ENCODE measurements around the gene NLGN1.
"Not testable (repeated sequence)": the region's sequence is repeated elsewhere in the genome, so short reads cannot be mapped to it uniquely, and the experiment has no call there.

Gene NLGN1

GRCh38 chr3:174220775-174221554 lies 823.4 kb downstream of the NLGN1 start:
- no peak for DNase-seq (ENCODE audit: low read depth)

- DNase-seq (ENCODE audit: low read depth) = no peak
Measured at GRCh38 chr3:174223042-174223441, 825.5 kb downstream of the NLGN1 start.

DNA sequence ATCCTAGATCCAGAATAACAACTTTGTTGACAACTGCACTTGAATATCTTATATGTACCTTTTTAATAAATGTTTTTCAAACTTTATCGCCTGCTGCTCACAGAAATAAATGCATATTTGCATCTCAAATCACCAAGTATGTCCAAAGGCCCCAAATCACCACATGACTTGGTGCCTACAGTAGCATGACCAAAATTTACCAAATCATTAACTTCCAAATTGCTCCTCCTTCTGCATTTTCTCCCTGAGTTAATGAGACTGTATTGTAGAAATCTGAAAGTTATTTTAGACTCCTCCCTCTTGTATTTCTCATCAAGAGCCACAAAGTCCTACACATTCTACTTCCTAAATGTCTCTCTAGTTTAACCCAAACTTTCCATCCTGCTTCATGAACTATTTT lies 826.1 kb downstream of the NLGN1 start:
- no peak for DNase-seq (ENCODE audit: low read depth)

DNA sequence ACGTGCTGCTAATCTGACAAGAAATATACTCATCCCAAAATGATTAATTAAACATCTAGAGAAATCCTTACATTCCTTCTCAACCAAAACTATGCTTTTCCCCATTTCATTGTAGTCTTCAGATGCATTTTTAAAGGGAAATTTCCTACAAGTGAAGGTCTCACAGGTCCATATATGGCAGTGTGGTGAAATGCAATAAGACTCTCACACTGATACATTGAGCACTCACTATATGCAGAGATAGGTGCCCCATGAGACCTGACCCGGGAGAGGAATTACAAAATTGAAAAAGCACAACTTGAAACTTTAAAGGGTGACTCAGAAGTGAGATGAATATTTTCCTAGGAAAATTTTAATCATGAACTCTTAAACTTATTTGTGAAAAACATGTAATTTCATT lies 832.4 kb downstream of the NLGN1 start:
- no peak for DNase-seq (ENCODE audit: low read depth)

DNA sequence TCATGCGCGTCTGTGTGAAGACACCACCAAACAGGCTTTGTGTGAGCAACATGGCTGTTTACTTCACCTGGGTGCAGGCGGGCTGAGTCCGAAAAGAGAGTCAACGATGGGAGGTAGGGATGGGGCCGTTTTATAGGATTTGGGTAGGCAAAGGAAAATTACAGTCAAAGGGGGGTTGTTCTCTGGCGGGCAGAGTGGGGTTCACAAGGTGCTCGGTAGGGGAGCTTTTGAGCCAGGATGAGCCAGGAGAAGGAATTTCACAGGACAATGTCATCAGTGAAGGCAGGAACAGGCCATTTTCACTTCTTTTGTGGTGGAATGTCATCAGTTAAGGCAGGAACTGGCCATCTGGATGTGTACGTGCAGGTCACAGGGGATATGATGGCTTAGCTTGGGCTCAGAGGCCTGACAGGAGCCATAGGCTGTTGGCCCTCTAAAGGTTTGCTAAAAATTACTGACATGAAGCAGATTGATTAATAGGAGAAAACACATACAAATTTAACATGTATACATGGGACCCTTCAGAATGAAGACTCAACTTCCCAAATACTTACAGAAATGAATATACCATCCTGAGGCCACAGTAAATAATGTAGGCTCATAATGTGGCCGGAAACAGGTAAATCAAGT lies 834.6 kb downstream of the NLGN1 start:
- DNase-seq (ENCODE audit: low read depth) = not testable (repeated sequence)

DNA sequence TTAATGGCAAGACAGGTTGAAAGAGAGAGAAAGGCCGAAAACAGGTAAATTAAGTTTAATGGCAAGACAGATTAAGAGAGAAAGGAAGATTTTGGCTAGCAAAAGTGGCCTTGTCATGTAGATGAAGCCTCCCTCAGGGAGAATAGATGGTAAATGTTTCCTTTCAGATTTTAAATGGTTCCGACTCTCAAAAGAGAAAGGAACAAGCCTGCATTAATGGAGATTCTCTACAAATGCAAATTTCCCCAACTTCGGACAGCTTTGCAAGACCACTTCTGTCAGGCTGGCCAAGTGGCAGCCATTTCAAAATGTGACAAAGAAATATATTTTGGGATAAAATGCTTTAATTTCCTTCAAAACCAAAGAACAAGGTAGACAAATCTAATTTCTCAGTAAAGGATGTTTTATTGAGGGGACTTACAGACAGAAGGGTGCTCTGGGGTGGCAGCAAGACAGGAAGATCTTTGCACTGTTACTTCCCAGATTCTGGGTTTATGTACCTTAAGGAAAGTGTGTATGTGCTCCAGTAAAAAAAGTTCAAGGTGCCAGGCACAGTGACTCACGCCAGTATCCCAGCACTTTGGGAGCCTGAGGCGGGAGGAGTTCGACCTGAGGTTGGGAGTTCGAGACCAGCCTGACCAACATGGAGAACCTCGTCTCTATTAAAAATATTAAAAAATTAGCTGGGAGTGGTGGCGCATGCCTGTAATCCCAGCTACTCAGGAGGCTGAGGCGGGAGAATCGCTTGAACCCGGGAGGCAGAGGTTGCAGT lies 835.3 kb downstream of the NLGN1 start:
- DNase-seq (ENCODE audit: low read depth) = no peak

DNA sequence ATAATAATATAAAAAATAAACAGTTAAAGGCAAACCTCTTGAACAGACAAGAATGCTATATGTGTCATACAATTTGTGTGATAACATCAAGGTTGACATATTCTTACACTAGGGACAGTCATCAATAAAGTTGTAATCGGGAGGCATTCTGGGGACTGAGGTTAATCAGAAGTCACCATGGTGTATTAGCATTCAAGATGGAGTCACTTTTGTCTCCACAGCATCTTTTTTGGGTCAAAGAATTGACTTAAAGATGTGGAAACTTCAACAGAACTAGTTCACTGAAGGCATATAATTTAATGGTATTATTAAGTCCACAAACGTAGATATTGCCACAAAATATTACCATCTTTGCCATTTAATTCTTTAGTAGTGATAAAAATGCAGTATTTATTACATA lies 836.0 kb downstream of the NLGN1 start:
- DNase-seq (ENCODE audit: low read depth) = no peak

DNA sequence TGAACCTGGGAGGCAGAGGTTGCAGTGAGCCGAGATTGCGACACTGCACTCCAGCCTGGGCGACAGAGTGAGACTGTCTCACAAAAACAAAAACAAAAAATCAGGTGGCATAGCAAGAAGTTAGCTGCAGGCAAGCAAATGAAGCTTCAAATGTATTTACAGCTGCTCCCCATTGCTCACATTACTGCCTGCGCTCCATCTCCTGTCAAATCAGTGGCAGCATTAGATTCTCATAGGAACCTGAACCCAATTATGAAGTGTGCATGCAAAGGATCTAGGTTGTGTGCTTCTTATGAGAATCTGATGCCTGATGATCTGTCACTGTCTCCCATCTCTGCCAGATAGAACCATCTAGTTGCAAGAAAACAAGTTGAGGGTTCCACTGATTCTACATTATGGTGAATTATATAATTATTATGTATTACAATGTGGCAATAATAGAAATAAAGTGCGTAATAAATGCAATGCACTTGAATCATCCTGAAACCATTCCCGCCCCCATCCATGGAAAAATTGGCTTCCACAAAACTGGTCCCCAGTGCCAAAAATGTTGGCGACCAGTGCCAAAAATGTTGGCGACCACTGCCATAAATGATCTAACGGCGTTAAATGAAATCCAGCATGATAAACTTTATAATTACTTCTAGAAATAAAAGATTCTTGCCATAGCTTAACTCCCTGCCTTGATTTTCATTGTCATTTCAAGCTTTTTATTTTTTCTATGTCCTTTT lies 844.9 kb downstream of the NLGN1 start:
- DNase-seq (ENCODE audit: low read depth) = no peak

DNA sequence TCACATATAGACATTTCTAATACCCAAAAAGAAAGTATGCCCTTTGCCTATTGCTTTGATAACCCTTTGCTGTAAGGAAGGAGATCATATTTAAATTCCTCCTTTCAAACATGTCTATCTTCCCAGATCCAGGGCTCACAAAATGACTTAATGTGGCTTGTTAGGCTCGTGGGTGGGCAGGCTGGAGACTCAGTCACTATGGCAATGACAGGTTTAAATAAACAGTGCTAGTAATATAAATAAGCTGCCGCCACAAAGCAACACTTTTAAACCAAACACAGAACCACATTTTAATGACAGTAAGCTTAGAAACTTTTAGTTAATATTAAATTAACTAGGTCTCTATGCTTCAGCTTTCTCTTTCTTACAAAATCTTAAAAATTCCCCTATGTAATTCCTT lies 845.6 kb downstream of the NLGN1 start:
- DNase-seq (ENCODE audit: low read depth) = no peak

DNA sequence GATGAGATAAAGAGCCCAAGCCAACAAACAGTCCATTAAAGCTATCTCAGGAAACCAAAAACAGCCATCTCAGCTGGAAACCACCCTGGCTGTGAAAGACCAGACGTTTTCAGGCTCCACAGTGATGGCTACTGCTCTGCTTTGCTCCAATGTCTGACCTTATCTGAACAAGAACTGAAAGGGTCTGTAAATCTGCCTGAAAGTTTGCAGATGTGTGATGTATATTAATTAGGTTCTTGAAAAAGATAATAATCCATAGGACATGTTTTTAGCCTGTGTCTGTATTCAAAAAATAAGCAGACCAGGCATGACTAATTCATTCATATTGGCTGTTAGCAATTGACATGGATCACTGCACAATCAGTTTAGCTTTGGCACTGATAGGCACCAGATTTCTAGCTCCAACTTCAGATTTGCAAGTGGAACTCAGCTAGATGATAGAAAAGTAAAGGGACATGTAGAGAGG lies 850.2 kb downstream of the NLGN1 start:
- no peak for DNase-seq (ENCODE audit: low read depth)

GRCh38 chr3:174251681-174252080 lies 854.1 kb downstream of the NLGN1 start:
- DNase-seq (ENCODE audit: low read depth) = no peak

- no peak for DNase-seq (ENCODE audit: low read depth)
Measured at GRCh38 chr3:174253196-174253823, 855.8 kb downstream of the NLGN1 start.

GRCh38 chr3:174253940-174254339 lies 856.4 kb downstream of the NLGN1 start:
- DNase-seq (ENCODE audit: low read depth) = no peak

DNA sequence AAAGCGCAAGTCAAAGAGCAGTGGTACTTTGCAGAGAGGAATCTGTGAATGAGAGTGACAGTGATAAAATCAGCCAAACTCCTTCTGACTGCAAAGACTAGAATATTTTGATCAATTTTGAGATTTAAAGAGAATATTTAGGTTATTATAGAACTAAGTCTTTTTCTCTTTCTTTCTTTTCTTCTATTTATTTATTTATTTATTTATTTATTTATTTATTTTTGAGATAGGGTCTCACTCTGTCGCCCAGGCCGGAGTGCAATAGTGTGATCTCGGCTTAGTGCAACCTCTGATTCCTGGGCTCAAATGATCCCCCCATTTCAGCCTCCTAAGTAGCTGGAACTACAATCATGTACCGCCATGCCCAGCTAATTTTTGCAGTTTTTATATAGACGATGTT lies 857.9 kb downstream of the NLGN1 start:
- DNase-seq (ENCODE audit: low read depth) = no peak

- DNase-seq (ENCODE audit: low read depth) = no peak
Measured at GRCh38 chr3:174266476-174266875, 868.9 kb downstream of the NLGN1 start.

DNA sequence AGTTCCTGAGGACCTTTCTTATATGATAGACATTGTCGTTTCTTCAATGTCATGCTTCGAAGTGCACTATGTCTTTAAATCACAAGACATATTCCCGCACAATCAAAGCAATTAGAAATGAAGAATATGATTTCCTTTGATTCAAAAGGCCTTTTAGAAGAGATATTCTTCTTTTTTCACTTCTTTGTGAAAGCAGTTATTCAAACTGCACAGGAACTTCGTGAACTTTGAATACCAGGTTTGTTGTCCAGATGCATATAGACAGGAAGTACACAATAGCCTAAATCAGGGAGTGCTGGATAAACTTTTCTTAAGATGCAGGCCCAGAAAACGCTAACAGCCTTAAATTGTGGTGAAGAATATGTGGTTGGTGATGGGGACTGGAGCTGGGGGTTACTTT lies 870.5 kb downstream of the NLGN1 start:
- DNase-seq (ENCODE audit: low read depth) = no peak

DNA sequence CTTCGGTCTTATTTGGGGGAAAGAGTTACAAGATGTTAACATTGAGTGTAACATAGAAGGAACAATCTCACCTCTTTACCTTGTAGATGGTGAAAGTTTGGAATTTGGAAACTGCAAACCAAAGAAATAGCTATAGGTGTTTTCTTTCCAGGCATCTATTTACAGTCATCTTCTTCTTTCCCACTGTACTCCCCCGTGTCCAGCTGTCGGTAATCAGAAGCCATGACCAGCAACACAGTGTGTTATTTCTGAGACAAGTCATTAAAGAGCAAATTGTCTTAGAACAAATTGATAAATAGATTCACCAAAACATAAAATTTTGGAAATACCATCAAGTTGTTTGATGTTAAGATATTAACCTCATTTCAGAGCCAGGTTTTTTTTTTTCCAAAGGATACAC lies 871.0 kb downstream of the NLGN1 start:
- no peak for DNase-seq (ENCODE audit: low read depth)

GRCh38 chr3:174270841-174271240 lies 873.3 kb downstream of the NLGN1 start:
- DNase-seq (ENCODE audit: low read depth) = no peak

DNA sequence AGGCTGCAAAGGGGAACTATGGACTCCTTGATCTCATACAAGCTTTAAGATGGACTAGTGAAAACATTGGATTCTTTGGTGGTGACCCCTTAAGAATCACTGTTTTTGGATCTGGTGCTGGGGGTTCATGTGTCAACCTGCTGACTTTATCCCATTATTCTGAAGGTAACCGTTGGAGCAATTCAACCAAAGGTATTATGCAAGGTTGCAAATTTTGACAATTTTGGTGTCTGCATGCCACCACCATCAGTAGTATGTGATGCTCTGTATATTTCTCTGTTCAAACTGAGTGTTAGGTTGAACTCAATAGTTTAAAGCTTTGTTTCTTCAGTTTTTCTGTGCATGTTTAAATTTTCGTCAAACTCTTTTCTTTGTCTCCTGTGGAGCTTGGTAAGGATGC lies 877.8 kb downstream of the NLGN1 start:
- DNase-seq (ENCODE audit: low read depth) = no peak

DNA sequence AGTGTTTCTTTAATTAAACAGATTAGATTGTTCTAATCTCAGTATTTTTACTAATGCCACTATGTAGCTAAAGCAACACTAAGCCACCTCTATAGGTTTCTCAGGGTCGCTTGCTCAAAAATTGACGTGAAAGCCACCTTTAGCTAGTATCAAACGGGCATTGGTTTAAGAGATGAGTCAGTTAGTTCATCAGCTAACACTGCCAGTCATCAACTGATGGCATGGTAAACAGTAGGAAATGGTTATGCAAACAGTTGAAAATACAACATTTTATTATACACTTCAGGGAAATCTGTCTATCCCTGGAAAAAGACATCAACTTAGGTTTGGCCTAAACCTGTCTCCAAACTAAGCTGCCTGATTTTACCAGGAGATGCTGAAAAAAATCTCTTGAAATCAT lies 879.3 kb downstream of the NLGN1 start:
- DNase-seq (ENCODE audit: low read depth) = no peak

- no peak for DNase-seq (ENCODE audit: low read depth)
Measured at GRCh38 chr3:174278094-174278493, 880.5 kb downstream of the NLGN1 start.

GRCh38 chr3:174280186-174280585 lies 882.6 kb downstream of the NLGN1 start:
- DNase-seq (ENCODE audit: low read depth) = no peak
